SK-N-MC (cell line): ENCODE data around the gene TAX1BP1.
A peak's percentile ranks its signal among the peaks of the same experiment; 100 is the strongest.

Source experiments
- DNase-seq: peaks from one replicate; pipeline ENCODE4 v3.0.0-alpha.2; 2011; ENCODE audit warnings: low read depth, low spot score
- H3K27ac ChIP-seq: fragments of 200-600 bp; sonication (generic); 2 replicates; pipeline ENCODE4 v1.5.1; 2016; ENCODE audit warnings: mixed run types
- H3K36me3 ChIP-seq: fragments of 200-600 bp; sonication (generic); 2 replicates; pipeline ENCODE4 v1.6.1; 2017; ENCODE audit warnings: antibody characterized with exemption, low read length, mixed read lengths; ENCODE audit not compliant: insufficient read depth
- H3K4me3 ChIP-seq: fragments of 200-600 bp; sonication (generic); 2 replicates; pipeline ENCODE4 v1.5.1; 2016
- H3K9ac ChIP-seq: fragments of 200-600 bp; sonication (generic); 2 replicates; pipeline ENCODE4 v1.8.0; 2017; ENCODE audit warnings: mixed run types, mixed read lengths; ENCODE audit not compliant: insufficient read length
- H3K9me3 ChIP-seq: fragments of 200-600 bp; sonication (generic); 2 replicates; pipeline ENCODE4 v1.6.1; 2017; ENCODE audit warnings: low read depth, mild to moderate bottlenecking, antibody characterized with exemption, low read length, moderate library complexity, mixed read lengths
- EZH2 ChIP-seq: fragments of 200-600 bp; sonication (generic); IDR thresholded peaks from one replicate; pipeline ENCODE4 v1.6.1; 2017; ENCODE audit warnings: antibody characterized with exemption
- FOXP2 ChIP-seq: optimal IDR thresholded peaks from 2 replicates; pipeline ENCODE3; 2011; ENCODE audit warnings: mild to moderate bottlenecking, moderate library complexity; ENCODE audit not compliant: insufficient read depth; ENCODE audit errors: extremely low read length, control extremely low read depth
- POLR2AphosphoS5 ChIP-seq: IDR thresholded peaks from 2 replicates; pipeline ENCODE4 v1.6.1; 2012; ENCODE audit warnings: mild to moderate bottlenecking, low read depth, low read length, borderline replicate concordance

The TAX1BP1 gene

DNA sequence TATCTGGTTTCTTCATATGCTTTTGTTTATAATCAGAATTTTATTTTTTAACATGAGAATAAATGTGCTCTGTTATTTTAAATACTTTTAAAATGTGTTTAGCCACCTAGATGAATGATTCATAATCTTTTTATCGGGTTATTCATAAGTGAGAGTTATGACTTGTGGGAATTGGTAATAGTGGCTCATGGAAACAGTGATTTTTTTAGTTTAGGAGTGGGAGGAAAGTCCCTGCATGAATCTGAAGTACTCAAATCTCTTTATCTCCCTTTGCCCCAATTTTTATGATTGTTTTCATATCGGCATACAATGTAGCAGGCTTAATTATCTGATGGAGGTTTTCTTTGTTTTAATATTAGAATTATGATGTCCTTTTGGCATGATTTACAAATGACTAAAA lies 42.9 kb downstream of the TAX1BP1 start:
- no peak for DNase-seq
- H3K27ac ChIP-seq, result no peak overlapping the region
- H3K9me3 ChIP-seq, result no peaks in the 10 kb centered on the region
- no peak overlapping the region for H3K4me3 ChIP-seq
- peaks cover 9% of the 10 kb centered on the region for H3K36me3 ChIP-seq
- H3K9ac ChIP-seq, result no peak overlapping the region
- TF ChIP-seq FOXP2 (no peak), EZH2 (no peak), POLR2AphosphoS5 (no peak)

DNA sequence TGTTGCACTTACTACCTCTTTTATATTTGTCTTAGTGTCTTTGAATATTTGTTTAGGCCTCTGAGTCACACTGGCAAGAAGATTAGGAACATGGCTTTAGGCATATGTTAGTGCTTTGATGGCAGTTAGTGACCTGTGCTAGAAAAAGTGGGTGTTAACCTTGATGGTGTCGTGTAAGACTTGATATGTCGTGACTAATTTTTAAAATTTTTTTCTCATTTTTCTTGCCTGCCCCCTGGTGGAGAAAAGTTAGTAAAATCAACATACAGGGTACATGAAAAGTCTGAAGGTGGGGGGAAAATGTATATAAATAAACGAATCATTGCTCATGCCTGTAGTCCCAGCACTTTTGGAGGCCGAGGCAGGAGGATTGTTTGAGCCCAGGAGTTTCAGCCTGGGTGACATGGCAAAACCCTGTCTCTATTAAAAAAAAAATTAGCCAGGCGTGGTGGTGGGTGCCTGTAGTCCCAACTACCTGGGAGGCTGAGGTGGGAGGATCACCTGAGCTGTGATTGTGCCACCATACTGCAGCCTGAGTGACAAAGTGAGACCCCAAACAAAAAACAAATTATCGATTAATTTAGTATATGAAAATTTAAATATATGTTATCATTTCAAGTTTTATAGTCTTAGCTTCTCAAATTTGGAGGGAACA lies 44.6 kb downstream of the TAX1BP1 start:
- TF ChIP-seq EZH2 (no peak), FOXP2 (no peak), POLR2AphosphoS5 (no peak)
- no peak overlapping the region for H3K27ac ChIP-seq
- DNase-seq, result no peak
- no peaks in the 10 kb centered on the region for H3K9me3 ChIP-seq
- no peak overlapping the region for H3K4me3 ChIP-seq
- H3K36me3 ChIP-seq, result peaks cover 12% of the 10 kb centered on the region
- no peak overlapping the region for H3K9ac ChIP-seq

DNA sequence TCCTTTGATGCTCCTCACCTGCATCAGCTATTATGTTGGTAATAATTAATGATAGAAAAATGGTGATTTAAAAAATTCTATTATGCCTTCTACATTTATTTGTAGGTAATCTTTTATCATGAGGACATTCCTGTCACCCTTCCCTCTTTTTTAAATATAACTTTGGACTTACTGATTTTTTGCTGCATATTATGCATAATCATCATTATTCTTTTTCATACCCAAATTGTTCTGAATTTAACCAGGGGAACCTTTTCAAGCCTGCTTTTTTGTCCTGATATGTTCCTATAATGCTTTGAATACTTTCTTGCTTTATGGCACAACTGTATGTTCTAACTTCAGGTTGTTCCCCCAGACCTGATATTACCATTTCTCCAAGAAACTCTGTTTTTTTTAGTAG lies 48.5 kb downstream of the TAX1BP1 start:
- Histone ChIP-seq H3K36me3 (peaks cover 24% of the 10 kb centered on the region), H3K4me3 (no peak overlapping the region), H3K9me3 (no peaks in the 10 kb centered on the region), H3K27ac (no peak overlapping the region), H3K9ac (no peak overlapping the region)
- no peak for TF ChIP-seq EZH2
- TF ChIP-seq POLR2AphosphoS5, result no peak
- TF ChIP-seq FOXP2, result no peak
- DNase-seq, result no peak

DNA sequence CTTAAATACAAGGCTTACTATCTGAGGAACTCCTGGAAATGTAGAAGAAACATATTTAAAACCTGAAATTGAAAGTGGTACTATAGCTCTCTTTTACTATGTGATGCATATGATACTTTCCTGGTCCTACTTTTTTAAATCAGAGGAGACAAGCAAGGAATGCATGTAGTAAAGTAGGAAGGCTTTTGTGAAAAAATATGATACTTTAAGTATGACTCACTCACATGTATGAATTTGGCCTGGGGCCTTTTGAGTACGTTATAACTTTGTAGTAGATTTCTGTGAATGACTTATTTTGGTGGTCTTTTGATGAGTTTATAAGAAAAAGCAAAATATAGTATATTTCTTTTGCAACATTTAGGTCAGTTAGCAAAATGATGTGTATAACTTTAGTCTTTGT lies 53.8 kb downstream of the TAX1BP1 start:
- Histone ChIP-seq H3K4me3 (no peak overlapping the region), H3K9me3 (no peaks in the 10 kb centered on the region), H3K27ac (no peak overlapping the region), H3K36me3 (peaks cover 31% of the 10 kb centered on the region), H3K9ac (no peak overlapping the region)
- TF ChIP-seq EZH2, result no peak
- no peak for TF ChIP-seq FOXP2
- no peak for TF ChIP-seq POLR2AphosphoS5
- no peak for DNase-seq

DNA sequence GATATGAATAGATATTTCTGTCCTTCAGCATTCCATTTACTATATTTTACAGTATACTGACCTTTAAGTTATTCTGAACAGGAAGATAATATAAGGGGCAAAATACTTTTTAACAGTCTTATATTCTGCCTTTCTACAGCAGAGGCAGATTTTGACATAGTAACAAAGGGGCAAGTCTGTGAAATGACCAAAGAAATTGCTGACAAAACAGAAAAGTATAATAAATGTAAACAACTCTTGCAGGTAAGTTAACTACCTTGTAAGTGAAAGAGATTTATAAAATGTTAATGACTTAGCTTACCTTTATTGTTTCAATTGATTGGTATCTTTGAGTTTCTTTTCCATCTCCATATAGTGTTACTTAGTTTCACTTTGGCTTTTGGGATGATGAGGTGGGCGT lies 56.0 kb downstream of the TAX1BP1 start:
- Histone ChIP-seq H3K36me3 (peaks cover 31% of the 10 kb centered on the region), H3K27ac (no peak overlapping the region), H3K9me3 (no peaks in the 10 kb centered on the region), H3K9ac (no peak overlapping the region), H3K4me3 (no peak overlapping the region)
- no peak for DNase-seq
- no peak for TF ChIP-seq POLR2AphosphoS5

DNA sequence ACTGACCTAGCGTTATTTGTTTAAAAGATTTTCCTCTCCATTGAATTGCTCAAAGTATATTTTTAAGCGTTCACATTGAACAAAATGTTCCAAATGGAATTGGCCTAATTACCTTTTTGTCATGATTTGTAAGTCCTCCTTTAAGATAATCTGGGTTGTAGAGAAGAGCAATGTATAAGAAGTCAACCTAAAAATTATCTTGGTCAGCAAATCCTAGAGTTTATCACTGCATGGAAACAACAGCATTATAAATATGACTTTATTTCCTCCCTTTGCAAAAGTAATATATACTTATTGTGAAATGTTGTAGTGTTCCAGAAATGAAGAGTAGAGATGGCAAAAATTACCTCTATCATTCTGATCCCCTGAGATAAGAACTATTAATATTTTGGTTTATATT lies 59.2 kb downstream of the TAX1BP1 start:
- Histone ChIP-seq H3K9me3 (no peaks in the 10 kb centered on the region), H3K27ac (no peak overlapping the region), H3K36me3 (peaks cover 18% of the 10 kb centered on the region), H3K9ac (no peak overlapping the region), H3K4me3 (no peak overlapping the region)
- DNase-seq, result no peak
- TF ChIP-seq EZH2 (no peak), POLR2AphosphoS5 (no peak), FOXP2 (no peak)

DNA sequence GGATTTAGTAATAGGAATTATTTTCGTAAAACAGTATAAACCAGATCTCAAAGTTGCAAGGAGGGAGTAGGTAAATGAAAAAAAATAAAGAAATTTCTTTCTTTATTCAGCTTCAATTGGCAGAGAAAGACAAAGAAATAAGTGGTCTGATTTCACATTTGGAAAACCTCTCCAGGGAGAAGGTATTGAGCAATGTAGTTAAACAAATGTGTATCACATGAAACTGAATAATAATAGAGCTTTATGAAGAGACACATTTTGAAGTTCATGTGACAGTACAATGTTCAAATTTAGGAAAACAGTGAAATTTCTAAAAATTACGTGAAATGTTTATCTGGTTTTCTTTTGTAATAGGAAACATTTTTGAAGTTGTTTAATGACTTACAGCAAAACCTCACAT lies 63.0 kb downstream of the TAX1BP1 start:
- TF ChIP-seq EZH2, result no peak
- TF ChIP-seq POLR2AphosphoS5, result no peak
- no peak for TF ChIP-seq FOXP2
- Histone ChIP-seq H3K9ac (no peak overlapping the region), H3K4me3 (no peak overlapping the region), H3K9me3 (no peaks in the 10 kb centered on the region), H3K36me3 (0 out of 2 replicates have a peak, but pooled peaks cover 4% of the 10 kb centered on the region), H3K27ac (peak overlapping the region; percentile 22; the same call in 1 of the 2 replicates)
- DNase-seq, result peak; percentile 14

DNA sequence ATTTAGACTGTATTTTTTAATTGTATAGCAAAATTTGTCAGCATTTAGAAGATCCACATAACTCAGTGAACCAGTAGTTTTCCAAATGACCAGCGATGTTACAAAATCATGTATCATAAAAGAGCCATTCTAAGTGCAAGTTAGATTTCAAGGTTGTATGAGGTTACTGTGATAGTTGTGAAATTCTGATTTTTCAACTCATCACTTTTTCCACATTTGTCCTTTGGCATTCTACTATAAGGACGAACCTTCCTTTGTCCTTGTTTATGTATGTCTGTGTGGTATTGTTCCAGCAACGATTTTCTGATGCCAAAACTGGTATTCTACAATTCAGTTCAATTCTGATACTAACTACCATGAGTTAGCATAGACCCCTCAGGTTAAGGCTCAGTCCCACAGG lies 64.2 kb downstream of the TAX1BP1 start:
- TF ChIP-seq POLR2AphosphoS5, result no peak
- TF ChIP-seq FOXP2, result no peak
- TF ChIP-seq EZH2, result no peak
- Histone ChIP-seq H3K9ac (no peak overlapping the region), H3K4me3 (no peak overlapping the region), H3K9me3 (no peaks in the 10 kb centered on the region), H3K27ac (no peak overlapping the region), H3K36me3 (0 out of 2 replicates have a peak, but pooled peaks cover 4% of the 10 kb centered on the region)
- DNase-seq, result no peak

DNA sequence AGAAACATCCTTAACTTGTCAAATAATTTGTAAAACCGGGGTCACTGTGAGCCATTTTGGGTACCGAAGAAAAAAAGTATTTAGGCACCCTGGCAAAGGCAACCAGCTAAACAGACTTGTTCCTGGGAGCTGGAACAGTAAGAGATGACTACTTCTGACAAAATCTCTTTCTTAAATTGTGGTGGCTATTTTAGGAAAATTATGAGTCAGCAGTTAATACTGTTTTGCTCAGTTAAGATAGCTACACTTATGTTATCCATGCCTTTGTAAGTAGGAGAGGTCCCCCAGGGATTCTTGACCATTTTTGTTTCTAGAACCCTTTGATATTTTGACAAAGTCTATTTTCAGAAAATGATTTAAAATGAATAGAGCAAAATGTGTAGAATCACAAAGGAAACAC lies 68.7 kb downstream of the TAX1BP1 start:
- no peaks in the 10 kb centered on the region for H3K9me3 ChIP-seq
- H3K27ac ChIP-seq, result no peak overlapping the region
- H3K4me3 ChIP-seq, result no peak overlapping the region
- H3K36me3 ChIP-seq, result no peaks in the 10 kb centered on the region
- no peak overlapping the region for H3K9ac ChIP-seq
- DNase-seq, result no peak
- TF ChIP-seq EZH2, result no peak
